Smooth muscle cell (in vitro differentiated cells): Measurements from ENCODE around the gene TULP4. TPM values are rescaled to one million over a fixed set of nuclear protein-coding genes. Genes with fewer than 3 reads are reported as not detected.

Source experiments
- DNase-seq: peaks from one replicate; lab custom pipeline; 2025; ENCODE audit not compliant: unreplicated experiment; lab: John Stamatoyannopoulos, UW
- H2AFZ ChIP-seq: fragments of 200-600 bp; sonication (generic); 2 replicates; pipeline ENCODE4 v1.6.0; 2016; ENCODE audit warnings: antibody characterized with exemption, low read depth, mild to moderate bottlenecking
- H3F3A ChIP-seq: fragments of 200-600 bp; sonication (generic); 2 replicates; pipeline ENCODE4 v1.6.0; 2017; ENCODE audit warnings: antibody characterized with exemption, low read depth
- H3K27ac ChIP-seq: fragments of 200-600 bp; sonication (generic); 2 replicates; pipeline ENCODE4 v1.5.1; 2016; ENCODE audit warnings: low read depth, mild to moderate bottlenecking
- H3K27me3 ChIP-seq: fragments of 200-600 bp; sonication (generic); 2 replicates; pipeline ENCODE4 v1.6.1; 2016; ENCODE audit warnings: low read depth, mild to moderate bottlenecking
- H3K36me3 ChIP-seq: fragments of 200-600 bp; sonication (generic); 2 replicates; pipeline ENCODE4 v1.5.1; 2016; ENCODE audit warnings: low read depth
- H3K4me1 ChIP-seq: fragments of 200-600 bp; sonication (generic); 2 replicates; pipeline ENCODE4 v1.5.1; 2016; ENCODE audit warnings: low read depth
- H3K4me2 ChIP-seq: fragments of 200-600 bp; sonication (generic); 2 replicates; pipeline ENCODE4 v1.6.0; 2016; ENCODE audit warnings: mild to moderate bottlenecking
- H3K4me3 ChIP-seq: fragments of 200-600 bp; sonication (generic); 2 replicates; pipeline ENCODE4 v1.5.1; 2016; ENCODE audit warnings: mild to moderate bottlenecking
- H3K79me2 ChIP-seq: fragments of 200-600 bp; sonication (generic); 2 replicates; pipeline ENCODE4 v1.6.0; 2016; ENCODE audit warnings: low read depth, mild to moderate bottlenecking
- H3K9ac ChIP-seq: fragments of 200-600 bp; sonication (generic); 2 replicates; pipeline ENCODE4 v1.6.0; 2016; ENCODE audit warnings: low read depth
- H3K9me3 ChIP-seq: fragments of 200-600 bp; sonication (generic); replicated peaks from 2 replicates; pipeline ENCODE4 v1.5.1; 2016; ENCODE audit warnings: low read depth
- H4K20me1 ChIP-seq: fragments of 200-600 bp; sonication (generic); 2 replicates; pipeline ENCODE4 v1.6.0; 2016; ENCODE audit warnings: low read depth
- WGBS: methylation state at CpG from one replicate; pipeline ENCODE4 v1.1.7; 2016; ENCODE audit warnings: low lambda C conversion rate; 5-methylcytosine and 5-hydroxymethylcytosine counted together
- polyA plus RNA-seq: library from polyadenylated mRNA; unstranded; fragments of >200 nt; fragmentation: Nextera tagmentation; extraction: Ambion mirVana; gene quantifications from 2 replicates; pipeline ENCODE4 v1.2.1, GENCODE V29; 2016
- total RNA-seq: library from RNA; depleted of rRNA; stranded (reverse); fragments of >200 nt; gene quantifications from 2 replicates; pipeline ENCODE4 v1.2.3, GENCODE V29; 2014
- TF ChIP-seq, protein P1 (sequence below): fragments of 200-600 bp; sonication (generic); IDR thresholded peaks from 2 replicates; pipeline ENCODE4 v1.5.1; 2017; ENCODE audit warnings: borderline replicate concordance, mild to moderate bottlenecking, antibody characterized with exemption; ENCODE audit not compliant: insufficient read depth, poor library complexity, severe bottlenecking

Gene TULP4
- total and polyA plus RNA-seq, 2 experiments from 2014 or later, result 16.1 to 85.0 TPM

DNA sequence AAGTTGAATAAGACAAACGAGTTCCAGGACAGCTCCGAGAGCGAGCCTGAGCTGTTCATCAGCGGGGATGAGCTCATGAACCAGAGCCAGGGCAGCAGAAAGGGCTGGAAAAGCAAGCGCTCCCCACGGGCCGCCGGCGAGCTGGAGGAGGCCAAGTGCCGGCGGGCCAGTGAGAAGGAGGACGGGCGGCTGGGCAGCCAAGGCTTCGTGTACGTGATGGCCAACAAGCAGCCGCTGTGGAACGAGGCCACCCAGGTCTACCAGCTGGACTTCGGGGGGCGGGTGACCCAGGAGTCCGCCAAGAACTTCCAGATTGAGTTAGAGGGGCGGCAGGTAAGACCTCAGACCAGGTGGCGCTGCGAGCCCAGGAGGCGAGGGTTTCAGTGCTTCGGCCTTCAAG is 191.6 kb downstream of the TULP4 start:
- no peaks in the 10 kb centered on the region for H4K20me1 ChIP-seq
- peaks cover 8% of the 10 kb centered on the region for H3K4me1 ChIP-seq
- H3K27me3 ChIP-seq, result no peaks in the 10 kb centered on the region
- WGBS, result 98% methylated on average over 21 of the region's 25 CpGs
- H3K36me3 ChIP-seq, result no peaks in the 10 kb centered on the region
- H3K9me3 ChIP-seq, result no peaks in the 10 kb centered on the region
- H3K9ac ChIP-seq, result no peak overlapping the region
- H3K4me3 ChIP-seq, result no peak overlapping the region
- TF ChIP-seq, protein P1, sequence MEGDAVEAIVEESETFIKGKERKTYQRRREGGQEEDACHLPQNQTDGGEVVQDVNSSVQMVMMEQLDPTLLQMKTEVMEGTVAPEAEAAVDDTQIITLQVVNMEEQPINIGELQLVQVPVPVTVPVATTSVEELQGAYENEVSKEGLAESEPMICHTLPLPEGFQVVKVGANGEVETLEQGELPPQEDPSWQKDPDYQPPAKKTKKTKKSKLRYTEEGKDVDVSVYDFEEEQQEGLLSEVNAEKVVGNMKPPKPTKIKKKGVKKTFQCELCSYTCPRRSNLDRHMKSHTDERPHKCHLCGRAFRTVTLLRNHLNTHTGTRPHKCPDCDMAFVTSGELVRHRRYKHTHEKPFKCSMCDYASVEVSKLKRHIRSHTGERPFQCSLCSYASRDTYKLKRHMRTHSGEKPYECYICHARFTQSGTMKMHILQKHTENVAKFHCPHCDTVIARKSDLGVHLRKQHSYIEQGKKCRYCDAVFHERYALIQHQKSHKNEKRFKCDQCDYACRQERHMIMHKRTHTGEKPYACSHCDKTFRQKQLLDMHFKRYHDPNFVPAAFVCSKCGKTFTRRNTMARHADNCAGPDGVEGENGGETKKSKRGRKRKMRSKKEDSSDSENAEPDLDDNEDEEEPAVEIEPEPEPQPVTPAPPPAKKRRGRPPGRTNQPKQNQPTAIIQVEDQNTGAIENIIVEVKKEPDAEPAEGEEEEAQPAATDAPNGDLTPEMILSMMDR, result no peak
- no peak overlapping the region for H2AFZ ChIP-seq
- H3F3A ChIP-seq, result peaks cover 8% of the 10 kb centered on the region
- no peaks in the 10 kb centered on the region for H3K79me2 ChIP-seq
- H3K27ac ChIP-seq, result no peak overlapping the region
- H3K4me2 ChIP-seq, result no peak overlapping the region
- DNase-seq, result no peak

DNA sequence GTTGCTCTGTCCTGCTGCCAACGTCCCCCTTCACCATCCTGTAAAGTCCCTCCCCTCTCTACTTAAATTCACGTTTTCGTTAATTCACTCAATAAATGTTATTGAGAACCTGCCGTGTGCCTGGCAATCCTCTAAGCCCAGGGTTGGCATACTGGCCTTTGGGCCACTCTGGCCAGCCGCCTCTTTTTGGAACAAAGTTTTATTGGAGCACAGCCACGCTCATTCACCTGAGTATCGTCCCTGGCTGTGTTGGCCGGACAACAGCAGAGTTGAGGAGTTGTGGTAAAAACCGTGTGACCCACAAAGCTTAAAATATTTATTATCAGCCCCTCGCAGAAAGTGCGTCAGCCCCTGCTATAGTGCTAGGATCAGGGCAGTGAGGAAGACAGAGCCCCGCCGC is 192.9 kb downstream of the TULP4 start:
- H3K4me3 ChIP-seq, result no peak overlapping the region
- no peaks in the 10 kb centered on the region for H3K9me3 ChIP-seq
- TF ChIP-seq, protein P1, result no peak
- H4K20me1 ChIP-seq, result no peaks in the 10 kb centered on the region
- 95% methylated on average over 13 of the region's 13 CpGs for WGBS
- H3K36me3 ChIP-seq, result no peaks in the 10 kb centered on the region
- H3K27ac ChIP-seq, result no peak overlapping the region
- no peaks in the 10 kb centered on the region for H3F3A ChIP-seq
- no peak for DNase-seq
- no peak overlapping the region for H3K9ac ChIP-seq
- no peaks in the 10 kb centered on the region for H3K79me2 ChIP-seq
- H3K27me3 ChIP-seq, result no peaks in the 10 kb centered on the region
- H3K4me2 ChIP-seq, result no peak overlapping the region
- H3K4me1 ChIP-seq, result peaks cover 1% of the 10 kb centered on the region
- no peak overlapping the region for H2AFZ ChIP-seq

DNA sequence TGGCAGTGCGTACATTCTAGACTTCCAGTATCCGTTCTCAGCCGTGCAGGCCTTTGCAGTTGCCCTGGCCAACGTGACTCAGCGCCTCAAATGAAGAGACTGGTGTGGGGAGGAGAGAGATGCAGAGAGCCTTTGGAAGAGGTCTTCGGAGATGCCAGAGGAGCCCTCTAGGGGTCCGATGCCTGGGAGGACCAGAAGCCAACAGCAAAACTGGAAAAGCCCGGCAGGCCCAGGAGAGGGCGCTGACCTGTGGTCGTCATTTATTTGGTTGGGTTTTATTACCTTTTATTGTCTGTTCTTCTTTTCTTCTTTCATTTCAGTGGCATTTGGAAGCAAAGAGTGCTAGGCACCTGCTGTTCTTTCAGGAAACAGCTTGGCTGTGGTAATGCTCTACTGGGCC is 194.3 kb downstream of the TULP4 start:
- Histone ChIP-seq H3K36me3 (no peaks in the 10 kb centered on the region), H2AFZ (no peak overlapping the region), H3F3A (no peaks in the 10 kb centered on the region), H3K4me3 (no peak overlapping the region), H3K79me2 (no peaks in the 10 kb centered on the region), H3K4me2 (no peak overlapping the region), H3K27me3 (no peaks in the 10 kb centered on the region), H3K9ac (no peak overlapping the region), H3K9me3 (no peaks in the 10 kb centered on the region), H3K4me1 (no peaks in the 10 kb centered on the region), H4K20me1 (no peaks in the 10 kb centered on the region), H3K27ac (no peak overlapping the region)
- DNase-seq, result no peak
- 50% methylated on average over 10 of the region's 10 CpGs for WGBS
- TF ChIP-seq, protein P1, result no peak

DNA sequence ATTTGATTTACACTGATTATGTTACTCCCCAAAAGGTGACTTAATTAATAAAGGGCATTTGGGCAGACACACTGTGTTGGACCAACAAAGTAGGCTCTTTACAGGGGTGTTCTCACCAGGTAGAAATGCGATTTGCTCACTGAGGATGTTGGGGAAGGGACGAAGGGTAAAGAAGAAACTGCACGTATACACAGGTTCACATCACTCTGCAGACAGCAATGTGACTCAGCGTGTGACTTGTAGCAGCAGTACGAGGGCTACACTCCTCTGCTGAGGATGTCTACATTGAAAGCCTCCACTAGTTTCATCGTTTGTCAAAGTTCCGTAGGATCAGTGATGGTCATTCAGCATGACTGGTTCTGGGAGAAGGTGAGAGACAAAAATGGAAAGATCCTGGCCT is 194.9 kb downstream of the TULP4 start:
- DNase-seq, result no peak
- TF ChIP-seq, protein P1, result no peak
- H3F3A ChIP-seq, result no peaks in the 10 kb centered on the region
- H3K4me2 ChIP-seq, result no peak overlapping the region
- H3K4me3 ChIP-seq, result no peak overlapping the region
- no peaks in the 10 kb centered on the region for H3K79me2 ChIP-seq
- no peaks in the 10 kb centered on the region for H4K20me1 ChIP-seq
- no peaks in the 10 kb centered on the region for H3K4me1 ChIP-seq
- no peak overlapping the region for H3K27ac ChIP-seq
- H3K27me3 ChIP-seq, result no peaks in the 10 kb centered on the region
- H3K36me3 ChIP-seq, result no peaks in the 10 kb centered on the region
- no peaks in the 10 kb centered on the region for H3K9me3 ChIP-seq
- no peak overlapping the region for H3K9ac ChIP-seq
- WGBS, result 93% methylated on average over 7 of the region's 7 CpGs
- no peak overlapping the region for H2AFZ ChIP-seq
